H1 (cell line): Measurements from ENCODE around the gene FGFBP2. TPM values are rescaled to one million over a fixed set of nuclear protein-coding genes. Genes with fewer than 3 reads are reported as not detected.

Experiments used
- CTCF ChIA-PET: fragments of 300-600 bp; sonication (Branson Sonifier 250); formaldehyde crosslinking; loops from one replicate; lab custom pipeline; 2021; ENCODE audit not compliant: partially characterized antibody; lab: Charles Lee
- POLR2A ChIA-PET: fragments of 300-600 bp; sonication (Branson Sonifier 250); formaldehyde crosslinking; loops from one replicate; lab custom pipeline; 2021; ENCODE audit warnings: inconsistent platforms; ENCODE audit not compliant: partially characterized antibody; lab: Charles Lee
- DNase-seq, 2 experiments: peaks; one replicate each; pipeline versions ENCODE4 v3.0.0 to v3.0.0-alpha.2; 2010 to 2022; ENCODE audit warnings: low spot score in 2 of 2, low read depth in 1 of 2, mixed read lengths in 1 of 2
- FAIRE-seq: peaks from 2 replicates; lab custom pipeline; 2011; peaks lifted over from hg19 to GRCh38; lab: Jason Lieb, UNC
- H2AFZ ChIP-seq: 2 replicates; pipeline ENCODE4 v1.8.1; 2012; ENCODE audit warnings: low read length, inconsistent platforms
- H2AK5ac ChIP-seq: 2 replicates; pipeline ENCODE4 v1.6.1; 2013; ENCODE audit warnings: low read depth, low read length
- H2BK120ac ChIP-seq: replicated peaks from 2 replicates; pipeline ENCODE3; 2013; ENCODE audit warnings: low read depth, low read length, inconsistent platforms
- H2BK12ac ChIP-seq: 2 replicates; pipeline ENCODE4 v1.6.1; 2013; ENCODE audit warnings: low read depth, low read length
- H2BK15ac ChIP-seq: 2 replicates; pipeline ENCODE4 v1.6.1; 2013; ENCODE audit warnings: low read length
- H2BK20ac ChIP-seq: 2 replicates; pipeline ENCODE4 v1.6.1; 2013; ENCODE audit warnings: low read length
- H2BK5ac ChIP-seq: 2 replicates; pipeline ENCODE4 v1.6.1; 2013; ENCODE audit warnings: low read depth, low read length
- H3K14ac ChIP-seq: 2 replicates; pipeline ENCODE4 v1.6.1; 2013; ENCODE audit warnings: inconsistent platforms; ENCODE audit not compliant: insufficient read length
- H3K18ac ChIP-seq: 2 replicates; pipeline ENCODE4 v1.6.1; 2013; ENCODE audit warnings: low read length; ENCODE audit errors: extremely low read depth
- H3K23ac ChIP-seq: 2 replicates; pipeline ENCODE4 v1.6.1; 2013; ENCODE audit warnings: inconsistent platforms; ENCODE audit not compliant: insufficient read length
- H3K23me2 ChIP-seq: 2 replicates; pipeline ENCODE4 v1.6.1; 2013; ENCODE audit warnings: low read depth, low read length
- H3K27ac ChIP-seq: 2 replicates; pipeline ENCODE4 v1.6.1; 2011; ENCODE audit warnings: low read depth, low read length, inconsistent platforms
- H3K27me3 ChIP-seq, 4 experiments: replicated peaks in 1 of 4; 1 replicate in 1 of 4; 2 replicates in 3 of 4; pipeline versions ENCODE4 v1.6.1 to v1.8.1; 2011 to 2013; ENCODE audit warnings: low read length in 3 of 4, mild to moderate bottlenecking in 3 of 4, inconsistent platforms in 2 of 4, mixed read lengths in 2 of 4, moderate library complexity in 1 of 4; ENCODE audit not compliant: control insufficient read depth in 3 of 4, insufficient read depth in 3 of 4; ENCODE audit errors: extremely low read depth in 1 of 4
- H3K36me3 ChIP-seq, 4 experiments: 2 replicates each; pipeline versions ENCODE4 v1.6.1 to v1.8.1; 2011 to 2013; ENCODE audit warnings: mild to moderate bottlenecking in 4 of 4, low read length in 3 of 4, moderate library complexity in 2 of 4, control low read depth in 1 of 4, inconsistent platforms in 1 of 4; ENCODE audit not compliant: insufficient read depth in 4 of 4, control insufficient read depth in 2 of 4
- H3K4ac ChIP-seq: replicated peaks from 2 replicates; pipeline ENCODE3; 2013; ENCODE audit warnings: low read length, low read depth, mixed read lengths, inconsistent platforms; ENCODE audit not compliant: insufficient read length
- H3K4me1 ChIP-seq, 4 experiments: replicated peaks in 1 of 4; 1 replicate in 1 of 4; 2 replicates in 3 of 4; pipeline versions ENCODE4 v1.6.1 to v1.8.1; 2011 to 2013; ENCODE audit warnings: low read length in 3 of 4, inconsistent platforms in 2 of 4, mixed read lengths in 1 of 4; ENCODE audit not compliant: insufficient read depth in 4 of 4, control insufficient read depth in 3 of 4
- H3K4me2 ChIP-seq, 2 experiments: 2 replicates each; pipeline versions ENCODE4 v1.6.1 to v1.8.1; 2011 to 2013; ENCODE audit warnings: low read depth in 2 of 2, low read length in 2 of 2, control low read depth in 1 of 2, inconsistent platforms in 1 of 2, mild to moderate bottlenecking in 1 of 2; ENCODE audit not compliant: insufficient read depth in 1 of 2
- H3K4me3 ChIP-seq, 4 experiments: fragments of 200-600, 300-600 bp in 1 of 4; sonication (generic), shearing (Covaris generic), sonication (Bioruptor Twin) in 1 of 4; 2 replicates each; pipeline versions ENCODE4 v1.5.1 to v1.8.1; 2011 to 2016; ENCODE audit warnings: low read length in 4 of 4, low read depth in 3 of 4, control low read depth in 2 of 4, inconsistent platforms in 2 of 4, mild to moderate bottlenecking in 2 of 4, mixed read lengths in 1 of 4, moderate library complexity in 1 of 4; ENCODE audit not compliant: insufficient read depth in 2 of 4; ENCODE audit errors: extremely low read depth in 1 of 4
- H3K56ac ChIP-seq: replicated peaks from 2 replicates; pipeline ENCODE3; 2013; ENCODE audit warnings: low read depth, mild to moderate bottlenecking, mixed read lengths, low read length, inconsistent platforms; ENCODE audit not compliant: insufficient read length
- H3K79me1 ChIP-seq: 2 replicates; pipeline ENCODE4 v1.6.1; 2013; ENCODE audit warnings: low read depth, low read length, control low read depth
- H3K79me2 ChIP-seq, 2 experiments: 2 replicates each; pipeline versions ENCODE4 v1.6.1 to v1.8.1; 2012 to 2013; ENCODE audit warnings: low read length in 2 of 2, mild to moderate bottlenecking in 2 of 2, inconsistent platforms in 1 of 2; ENCODE audit not compliant: insufficient read depth in 2 of 2, control insufficient read depth in 1 of 2
- H3K9ac ChIP-seq, 4 experiments: replicated peaks in 1 of 4; 1 replicate in 1 of 4; 2 replicates in 3 of 4; pipeline versions ENCODE4 v1.6.1 to v1.8.1; 2011 to 2013; ENCODE audit warnings: low read depth in 3 of 4, low read length in 3 of 4, control low read depth in 2 of 4, mild to moderate bottlenecking in 2 of 4, moderate library complexity in 2 of 4, inconsistent platforms in 1 of 4; ENCODE audit errors: extremely low read depth in 1 of 4
- H3K9me3 ChIP-seq, 2 experiments: 2 replicates each; pipeline versions ENCODE4 v1.6.1 to v1.8.1; 2012 to 2013; ENCODE audit warnings: mild to moderate bottlenecking in 2 of 2, moderate library complexity in 2 of 2, control low read depth in 1 of 2, inconsistent platforms in 1 of 2, low read depth in 1 of 2, low read length in 1 of 2, mixed read lengths in 1 of 2; ENCODE audit not compliant: insufficient read depth in 2 of 2
- H4K20me1 ChIP-seq, 2 experiments: replicated peaks in 1 of 2; 2 replicates each; pipeline versions ENCODE3 to v1.8.1; 2011 to 2013; ENCODE audit warnings: inconsistent platforms in 2 of 2, low read length in 2 of 2, mild to moderate bottlenecking in 1 of 2; ENCODE audit not compliant: insufficient read depth in 2 of 2, control insufficient read depth in 1 of 2
- H4K5ac ChIP-seq: 2 replicates; pipeline ENCODE4 v1.6.1; 2013; ENCODE audit warnings: low read length, low read depth, mixed read lengths, inconsistent platforms; ENCODE audit not compliant: insufficient read length
- H4K8ac ChIP-seq: 2 replicates; pipeline ENCODE4 v1.8.0; 2013; ENCODE audit warnings: mild to moderate bottlenecking, moderate library complexity, low read length, inconsistent platforms; ENCODE audit not compliant: insufficient read depth; ENCODE audit errors: extremely low read depth
- H4K91ac ChIP-seq: replicated peaks from 2 replicates; pipeline ENCODE3; 2013; ENCODE audit warnings: low read length, mixed read lengths, inconsistent platforms; ENCODE audit not compliant: insufficient read length
- BACH1 ChIP-seq: IDR thresholded peaks from 2 replicates; pipeline ENCODE4 v1.6.1; 2012; ENCODE audit warnings: low read length, improper control_type of control experiment
- JUND ChIP-seq: IDR thresholded peaks from 2 replicates; pipeline ENCODE4 v1.6.1; 2011; ENCODE audit warnings: mild to moderate bottlenecking, improper control_type of control experiment, low read length
- POU5F1 ChIP-seq: IDR thresholded peaks from 2 replicates; pipeline ENCODE4 v1.6.1; 2011; ENCODE audit warnings: low read depth, mild to moderate bottlenecking, low read length, moderate library complexity
- RAD21 ChIP-seq, 2 experiments: IDR thresholded peaks in 1 of 2; conservative IDR thresholded peaks in 1 of 2; 2 replicates each; pipeline ENCODE4 v1.6.1; 2011; ENCODE audit warnings: low read depth in 2 of 2, low read length in 2 of 2, improper control_type of control experiment in 1 of 2, inconsistent platforms in 1 of 2, mild to moderate bottlenecking in 1 of 2, moderate library complexity in 1 of 2
- RBBP5 ChIP-seq: IDR thresholded peaks from 2 replicates; pipeline ENCODE4 v1.7.1; 2012; ENCODE audit warnings: low read depth, mild to moderate bottlenecking, inconsistent platforms, low read length, moderate library complexity, borderline replicate concordance
- SP1 ChIP-seq: IDR thresholded peaks from 2 replicates; pipeline ENCODE4 v1.6.1; 2011; ENCODE audit warnings: low read depth, low read length
- WGBS, 2 experiments: shearing (Covaris generic) in 1 of 2; methylation state at CpG; one replicate each; pipeline versions ENCODE4 v1.1.6 to v1.1.7; 2013 to 2015; ENCODE audit warnings: low lambda C conversion rate in 2 of 2, mixed read lengths in 2 of 2, inconsistent platforms in 1 of 2, low coverage in 1 of 2, missing lambda C conversion rate in 1 of 2; ENCODE audit not compliant: insufficient replicate concordance in 2 of 2, insufficient coverage in 1 of 2, insufficient read length in 1 of 2; ENCODE audit errors: extremely low coverage in 1 of 2, missing lambda C conversion rate in 1 of 2; 5-methylcytosine and 5-hydroxymethylcytosine counted together
- polyA plus RNA-seq, 7 experiments: library from polyadenylated mRNA; depleted of rRNA in 3 of 7; stranded (reverse) in 5 of 7; unstranded in 2 of 7; fragments of >200 nt in 5 of 7; fragments of 200-250 nt in 2 of 7; gene quantifications; 1 replicate in 5 of 7; 2 replicates in 1 of 7; 4 replicates in 1 of 7; pipeline versions ENCODE4 v1.2.1 to v1.2.3, GENCODE V29; 2011 to 2013; ENCODE audit warnings: missing spikeins in 2 of 7, mixed read lengths in 2 of 7
- total RNA-seq: library from RNA; stranded (reverse); fragmentation: NEBNext Ultra II Directional; extraction: Animal tissue kit (Norgen Biotek cat#: 25700); gene quantifications from 2 replicates; pipeline ENCODE4 v1.2.1, GENCODE V29; 2021
- TF ChIP-seq, protein P1 (sequence below), 3 experiments: IDR thresholded peaks; 1 replicate in 2 of 3; 2 replicates in 1 of 3; pipeline versions ENCODE4 v1.5.1 to v1.6.1; 2011; ENCODE audit warnings: low read length in 3 of 3, mild to moderate bottlenecking in 3 of 3, inconsistent platforms in 2 of 3, low read depth in 1 of 3, moderate library complexity in 1 of 3; ENCODE audit not compliant: insufficient read depth in 1 of 3; ENCODE audit errors: control extremely low read depth in 1 of 3

FGFBP2 gene
- total and polyA plus RNA-seq, 2 of the 8 experiments (the other 6 are each of a cell fraction or from before 2014, with no cell fraction given), result 0.15 TPM; not detected in 1

DNA sequence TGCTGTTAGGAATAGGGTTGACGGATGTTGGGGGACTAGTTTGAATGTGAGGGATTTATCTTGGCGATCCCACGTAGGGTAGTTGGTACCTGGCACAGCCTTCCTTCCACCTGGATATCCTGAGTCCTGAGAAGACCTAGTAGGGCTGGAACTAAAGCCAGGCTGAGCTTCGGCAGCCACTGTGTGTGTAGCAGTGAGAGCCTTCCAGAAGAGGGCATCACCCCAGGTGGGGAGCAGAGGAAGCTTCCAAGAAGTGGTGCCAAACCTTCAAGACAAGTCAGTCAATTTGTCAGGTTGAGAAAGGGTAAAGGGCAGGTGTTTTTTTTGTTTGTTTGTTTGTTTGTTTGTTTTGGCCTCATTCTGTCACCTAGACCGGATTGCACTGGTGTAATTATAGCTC is 1.2 kb upstream of the FGFBP2 start:
- no peak overlapping the region for H3K4me3 ChIP-seq
- no peak overlapping the region for H3K4me2 ChIP-seq
- no peak overlapping the region for H2BK20ac ChIP-seq
- no peak overlapping the region for H4K8ac ChIP-seq
- H3K27me3 ChIP-seq, result no peaks in the 10 kb centered on the region
- H3K79me1 ChIP-seq, result no peaks in the 10 kb centered on the region
- no peak overlapping the region for H2AK5ac ChIP-seq
- H3K27ac ChIP-seq, result no peak overlapping the region
- no peaks in the 10 kb centered on the region for H3K23me2 ChIP-seq
- H2BK12ac ChIP-seq, result no peak overlapping the region
- no peak overlapping the region for H2BK5ac ChIP-seq
- no peak overlapping the region for H3K14ac ChIP-seq
- H2BK15ac ChIP-seq, result no peak overlapping the region
- no peak overlapping the region for H2BK120ac ChIP-seq
- H3K4ac ChIP-seq, result no peak overlapping the region
- no peaks in the 10 kb centered on the region for H3K79me2 ChIP-seq
- no peaks in the 10 kb centered on the region for H4K20me1 ChIP-seq
- peaks cover 0 to 5% (median 2%) of the 10 kb centered on the region in 4 experiments; a peak in 1 of 8 replicates for H3K36me3 ChIP-seq
- CTCF ChIA-PET, result interaction anchor here (0.8 to 7.6 kb wide), 14 partner anchors 11 to 294 kb away, joined by 3 to 64 read pairs (median 4); no protein-coding TSS in a partner anchor
- peaks cover 0 to 2% (median 0%) of the 10 kb centered on the region in 4 experiments; a peak in 3 of 7 replicates for H3K4me1 ChIP-seq
- H4K91ac ChIP-seq, result no peak overlapping the region
- no peak overlapping the region for H3K18ac ChIP-seq
- no peak overlapping the region for H4K5ac ChIP-seq
- H3K9ac ChIP-seq, result no peak overlapping the region
- POLR2A ChIA-PET, result interaction anchor here (0.6 to 0.8 kb wide), 2 partner anchors 94 to 121 kb away, joined by 3 to 4 read pairs; no protein-coding TSS in a partner anchor
- 91% methylated on average over 5 of the region's 5 CpGs; no CpG with 5 or more reads in 1 of the 2 experiments for WGBS, 2 experiments
- FAIRE-seq, result no peak
- H3K56ac ChIP-seq, result no peak overlapping the region
- H3K9me3 ChIP-seq, result 0 out of 4 replicates have a peak, but pooled peaks cover 0 to 3% of the 10 kb centered on the region in 2 experiments
- no peak overlapping the region for H3K23ac ChIP-seq
- TF ChIP-seq BACH1, result no peak
- TF ChIP-seq, protein P1, sequence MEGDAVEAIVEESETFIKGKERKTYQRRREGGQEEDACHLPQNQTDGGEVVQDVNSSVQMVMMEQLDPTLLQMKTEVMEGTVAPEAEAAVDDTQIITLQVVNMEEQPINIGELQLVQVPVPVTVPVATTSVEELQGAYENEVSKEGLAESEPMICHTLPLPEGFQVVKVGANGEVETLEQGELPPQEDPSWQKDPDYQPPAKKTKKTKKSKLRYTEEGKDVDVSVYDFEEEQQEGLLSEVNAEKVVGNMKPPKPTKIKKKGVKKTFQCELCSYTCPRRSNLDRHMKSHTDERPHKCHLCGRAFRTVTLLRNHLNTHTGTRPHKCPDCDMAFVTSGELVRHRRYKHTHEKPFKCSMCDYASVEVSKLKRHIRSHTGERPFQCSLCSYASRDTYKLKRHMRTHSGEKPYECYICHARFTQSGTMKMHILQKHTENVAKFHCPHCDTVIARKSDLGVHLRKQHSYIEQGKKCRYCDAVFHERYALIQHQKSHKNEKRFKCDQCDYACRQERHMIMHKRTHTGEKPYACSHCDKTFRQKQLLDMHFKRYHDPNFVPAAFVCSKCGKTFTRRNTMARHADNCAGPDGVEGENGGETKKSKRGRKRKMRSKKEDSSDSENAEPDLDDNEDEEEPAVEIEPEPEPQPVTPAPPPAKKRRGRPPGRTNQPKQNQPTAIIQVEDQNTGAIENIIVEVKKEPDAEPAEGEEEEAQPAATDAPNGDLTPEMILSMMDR (IDR thresholded peaks at IDR 0.05; ENCODE audit: control extremely low read depth in 1 of 3, insufficient read depth in 1 of 3, low read depth in 1 of 3, low read length in 3 of 3), result peak; percentile 37 to 53 (median 47)
- no peak for TF ChIP-seq JUND
- TF ChIP-seq POU5F1, result no peak
- TF ChIP-seq RAD21 (IDR thresholded peaks at IDR 0.05 in 1 of 2, conservative IDR thresholded peaks at IDR 0.05 in 1 of 2; ENCODE audit: low read depth in 2 of 2, low read length in 2 of 2), result peak in 1 of 2 experiments; percentile 40; a peak in 2 of 4 replicates
- TF ChIP-seq SP1, result no peak
- TF ChIP-seq RBBP5, result no peak
- no peak for DNase-seq
- no peak overlapping the region for H2AFZ ChIP-seq
